Retinal pigment epithelial cell (primary cell): ENCODE results near the gene CD48.
"Not testable (repeated sequence)": the region's sequence is repeated elsewhere in the genome, so short reads cannot be mapped to it uniquely, and the experiment has no call there.

ENCODE experiments used
- DNase-seq: peaks from one replicate; pipeline ENCODE4 v3.0.0-alpha.2; 2010; ENCODE audit warnings: low read depth
- H3K4me3 ChIP-seq: 2 replicates; pipeline ENCODE4 v1.5.1; 2011; ENCODE audit warnings: mild to moderate bottlenecking, low read length, control low read depth, moderate library complexity
- TF ChIP-seq, protein P1 (sequence below): conservative IDR thresholded peaks from 2 replicates; pipeline ENCODE4 v1.5.1; 2011; ENCODE audit warnings: low read depth, low read length, control low read depth, inconsistent platforms

The CD48 gene

DNA sequence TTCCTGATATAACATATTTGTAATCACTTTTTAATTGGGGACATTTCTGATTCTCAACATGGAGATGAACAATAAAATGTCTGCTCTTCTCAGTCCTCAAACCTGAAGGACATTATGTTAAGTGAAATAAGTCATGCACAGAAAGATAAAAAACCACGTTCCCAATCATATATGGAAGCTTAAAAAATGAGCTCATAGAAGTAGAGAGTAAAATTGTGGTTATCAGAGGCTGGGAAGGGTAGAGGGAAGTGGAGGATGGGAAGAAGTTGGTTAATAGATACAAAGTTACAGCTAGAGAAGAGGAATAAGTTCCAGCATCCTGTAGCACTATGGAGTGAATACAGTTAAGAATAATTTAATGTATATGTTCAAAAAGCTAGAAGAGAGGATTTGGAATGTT lies 1.5 kb upstream of the CD48 start:
- TF ChIP-seq, protein P1, sequence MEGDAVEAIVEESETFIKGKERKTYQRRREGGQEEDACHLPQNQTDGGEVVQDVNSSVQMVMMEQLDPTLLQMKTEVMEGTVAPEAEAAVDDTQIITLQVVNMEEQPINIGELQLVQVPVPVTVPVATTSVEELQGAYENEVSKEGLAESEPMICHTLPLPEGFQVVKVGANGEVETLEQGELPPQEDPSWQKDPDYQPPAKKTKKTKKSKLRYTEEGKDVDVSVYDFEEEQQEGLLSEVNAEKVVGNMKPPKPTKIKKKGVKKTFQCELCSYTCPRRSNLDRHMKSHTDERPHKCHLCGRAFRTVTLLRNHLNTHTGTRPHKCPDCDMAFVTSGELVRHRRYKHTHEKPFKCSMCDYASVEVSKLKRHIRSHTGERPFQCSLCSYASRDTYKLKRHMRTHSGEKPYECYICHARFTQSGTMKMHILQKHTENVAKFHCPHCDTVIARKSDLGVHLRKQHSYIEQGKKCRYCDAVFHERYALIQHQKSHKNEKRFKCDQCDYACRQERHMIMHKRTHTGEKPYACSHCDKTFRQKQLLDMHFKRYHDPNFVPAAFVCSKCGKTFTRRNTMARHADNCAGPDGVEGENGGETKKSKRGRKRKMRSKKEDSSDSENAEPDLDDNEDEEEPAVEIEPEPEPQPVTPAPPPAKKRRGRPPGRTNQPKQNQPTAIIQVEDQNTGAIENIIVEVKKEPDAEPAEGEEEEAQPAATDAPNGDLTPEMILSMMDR: no peak
- no peak for DNase-seq
- H3K4me3 ChIP-seq: no peak overlapping the region

DNA sequence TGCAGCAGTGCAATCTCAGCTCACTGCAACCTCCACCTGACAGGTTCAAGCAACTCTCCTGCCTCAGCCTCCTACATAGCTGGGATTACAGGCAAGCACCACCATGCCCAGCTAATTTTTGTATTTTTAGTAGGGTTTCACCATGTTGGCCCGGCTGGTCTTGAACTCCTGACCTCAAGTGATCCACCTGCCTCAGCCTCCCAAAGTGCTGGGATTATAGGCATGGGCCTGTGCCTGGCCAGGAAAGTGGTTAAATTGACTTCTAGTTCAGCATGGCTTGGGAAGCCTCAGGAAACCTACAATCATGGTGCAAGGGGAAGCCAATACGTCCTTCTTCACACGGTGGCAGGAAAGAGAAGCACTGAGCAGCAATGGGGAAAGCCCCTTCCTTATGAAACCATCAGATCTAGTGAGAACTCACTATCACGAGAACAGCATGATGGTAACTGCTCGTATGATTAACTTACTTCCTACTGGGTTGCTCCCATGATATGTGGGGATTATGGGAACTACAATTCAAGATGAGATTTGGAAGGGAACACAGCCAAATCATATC lies 981 bp upstream of the CD48 start:
- DNase-seq, H3K4me3 ChIP-seq: not testable (repeated sequence)

DNA sequence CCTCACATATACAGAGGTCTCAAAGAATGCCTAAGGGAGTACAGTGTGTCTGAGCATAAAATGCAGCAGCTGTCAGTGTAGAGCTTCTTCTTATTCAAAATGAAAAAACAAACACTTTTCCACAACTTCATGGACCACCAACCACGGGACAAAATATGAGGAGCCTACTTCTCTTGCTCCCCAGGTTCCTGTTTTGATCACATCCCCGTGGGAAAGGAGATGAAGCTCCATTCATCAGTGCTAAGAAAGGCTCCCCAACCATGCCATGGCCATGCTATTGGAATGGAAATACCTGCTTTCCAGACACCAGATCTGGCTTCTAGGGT lies 383 bp downstream of the CD48 start:
- TF ChIP-seq, protein P1: no peak
- no peak for DNase-seq
- no peak overlapping the region for H3K4me3 ChIP-seq

GRCh38 chr1:160710517-160711252 lies 937 bp downstream of the CD48 start:
- TF ChIP-seq, protein P1: no peak
- no peak for DNase-seq
- no peak overlapping the region for H3K4me3 ChIP-seq

GRCh38 chr1:160709715-160710114 lies 1.9 kb downstream of the CD48 start:
- no peak overlapping the region for H3K4me3 ChIP-seq
- no peak for DNase-seq
- TF ChIP-seq, protein P1: no peak

- TF ChIP-seq, protein P1: no peak
- DNase-seq: no peak
- H3K4me3 ChIP-seq: no peak overlapping the region
These were observed 2.8 kb downstream of the CD48 start for GRCh38 chr1:160708801-160709200.

GRCh38 chr1:160708118-160708517 lies 3.5 kb downstream of the CD48 start:
- TF ChIP-seq, protein P1: no peak
- DNase-seq: no peak
- H3K4me3 ChIP-seq: no peak overlapping the region
